Suprapubic skin (tissue), 4 donors: ENCODE results near the gene KY. TPM values are rescaled to one million over a fixed set of nuclear protein-coding genes. Genes with fewer than 3 reads are reported as not detected.
"Not testable (repeated sequence)": the region's sequence is repeated elsewhere in the genome, so short reads cannot be mapped to it uniquely, and the experiment has no call there.

Source experiments
- DNase-seq, 2 donors: peaks; one replicate each; pipeline ENCODE4 v3.0.0-alpha.2; 2019; ENCODE audit warnings: low spot score in 2 of 2
- H3K27ac ChIP-seq: fragments of 200-600 bp; sonication (generic); one replicate; pipeline ENCODE4 v1.5.1; 2019
- H3K27me3 ChIP-seq: fragments of 200-600 bp; sonication (generic); one replicate; pipeline ENCODE4 v1.5.1; 2019
- H3K36me3 ChIP-seq: fragments of 200-600 bp; sonication (generic); one replicate; pipeline ENCODE4 v1.5.1; 2019
- H3K4me1 ChIP-seq: fragments of 200-600 bp; sonication (generic); one replicate; pipeline ENCODE4 v1.5.1; 2019
- H3K4me3 ChIP-seq: fragments of 200-600 bp; sonication (generic); one replicate; pipeline ENCODE4 v1.5.1; 2019; ENCODE audit warnings: mild to moderate bottlenecking
- H3K9me3 ChIP-seq: fragments of 200-600 bp; sonication (generic); one replicate; pipeline ENCODE4 v1.5.1; 2019
- EP300 ChIP-seq: sonication (generic); formaldehyde crosslinking; IDR thresholded peaks from one replicate; pipeline ENCODE4 v1.6.1; 2017; ENCODE audit warnings: antibody characterized with exemption
- POLR2A ChIP-seq, 2 donors: fragments of 450-650 bp; IDR thresholded peaks; one replicate each; pipeline ENCODE4 v1.6.1; 2017; ENCODE audit warnings: antibody characterized with exemption in 2 of 2, mild to moderate bottlenecking in 2 of 2, moderate library complexity in 2 of 2
- POLR2AphosphoS5 ChIP-seq, 3 donors: sonication (generic); formaldehyde crosslinking; IDR thresholded peaks; one replicate each; pipeline ENCODE4 v1.6.1; 2017; ENCODE audit warnings: antibody characterized with exemption in 3 of 3
- WGBS: methylation state at CpG from one replicate; pipeline ENCODE4 v1.1.5; 2018; 5-methylcytosine and 5-hydroxymethylcytosine counted together
- total RNA-seq, 4 donors: library from RNA; depleted of rRNA; stranded (reverse); fragments of >200 nt; gene quantifications; one replicate each; pipeline ENCODE4 v1.1.0, GENCODE V29; 2016
- TF ChIP-seq, protein P1 (sequence below), 2 donors: fragments of 200-600 bp in 1 of 2; fragments of 450-650 bp in 1 of 2; sonication (generic) in 1 of 2; IDR thresholded peaks; one replicate each; pipeline ENCODE4 v1.5.1; 2016 to 2019; ENCODE audit warnings: antibody characterized with exemption in 2 of 2, mild to moderate bottlenecking in 1 of 2, moderate library complexity in 1 of 2

The KY gene
- total RNA-seq, 4 donors from 2014 or later = 41.9 to 99.8 (median 53.9) TPM

DNA sequence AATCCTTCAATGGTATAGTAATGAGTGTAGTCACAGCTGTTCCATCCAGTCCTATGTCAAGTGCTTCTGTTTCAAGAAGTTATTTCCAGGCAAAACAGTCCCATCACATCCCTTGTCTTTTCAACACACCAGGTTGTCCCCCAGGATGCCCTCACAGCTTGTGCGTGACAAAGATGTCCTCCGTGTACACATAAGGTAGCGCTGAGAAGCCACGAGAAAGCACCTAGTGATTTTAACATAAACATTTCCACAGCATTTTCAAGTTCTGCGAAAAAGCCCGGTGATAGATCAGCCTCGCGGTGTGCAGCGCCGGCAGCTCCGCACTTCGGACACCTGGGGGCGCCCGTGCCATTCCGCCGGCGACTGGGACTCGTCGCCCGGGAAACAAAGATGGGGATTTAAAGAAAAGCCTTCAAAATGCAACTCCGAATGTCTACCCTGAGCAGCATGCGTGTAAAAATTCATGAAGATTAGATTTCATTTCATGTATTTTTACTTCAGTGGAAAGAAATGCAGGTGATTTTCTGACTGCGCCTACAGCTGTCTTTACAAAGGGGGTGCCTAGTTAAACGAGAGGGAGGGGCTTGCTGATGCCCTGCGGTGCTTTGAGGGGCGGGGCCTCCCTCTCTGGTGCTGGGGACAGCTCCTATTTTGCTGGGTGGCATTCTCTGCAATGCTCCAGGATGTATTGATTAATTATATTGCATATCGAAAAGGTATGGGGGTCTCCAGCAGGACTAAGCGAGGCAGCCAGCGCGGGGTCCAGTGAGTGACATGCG, 49.9 kb downstream of the KY start:
- 12% methylated on average over 31 of the region's 31 CpGs for WGBS
- H3K4me3 ChIP-seq = no peak overlapping the region
- no peaks in the 10 kb centered on the region for H3K27me3 ChIP-seq
- H3K9me3 ChIP-seq = no peaks in the 10 kb centered on the region
- DNase-seq = no peak
- H3K36me3 ChIP-seq = no peaks in the 10 kb centered on the region
- no peak overlapping the region for H3K27ac ChIP-seq
- TF ChIP-seq, protein P1, sequence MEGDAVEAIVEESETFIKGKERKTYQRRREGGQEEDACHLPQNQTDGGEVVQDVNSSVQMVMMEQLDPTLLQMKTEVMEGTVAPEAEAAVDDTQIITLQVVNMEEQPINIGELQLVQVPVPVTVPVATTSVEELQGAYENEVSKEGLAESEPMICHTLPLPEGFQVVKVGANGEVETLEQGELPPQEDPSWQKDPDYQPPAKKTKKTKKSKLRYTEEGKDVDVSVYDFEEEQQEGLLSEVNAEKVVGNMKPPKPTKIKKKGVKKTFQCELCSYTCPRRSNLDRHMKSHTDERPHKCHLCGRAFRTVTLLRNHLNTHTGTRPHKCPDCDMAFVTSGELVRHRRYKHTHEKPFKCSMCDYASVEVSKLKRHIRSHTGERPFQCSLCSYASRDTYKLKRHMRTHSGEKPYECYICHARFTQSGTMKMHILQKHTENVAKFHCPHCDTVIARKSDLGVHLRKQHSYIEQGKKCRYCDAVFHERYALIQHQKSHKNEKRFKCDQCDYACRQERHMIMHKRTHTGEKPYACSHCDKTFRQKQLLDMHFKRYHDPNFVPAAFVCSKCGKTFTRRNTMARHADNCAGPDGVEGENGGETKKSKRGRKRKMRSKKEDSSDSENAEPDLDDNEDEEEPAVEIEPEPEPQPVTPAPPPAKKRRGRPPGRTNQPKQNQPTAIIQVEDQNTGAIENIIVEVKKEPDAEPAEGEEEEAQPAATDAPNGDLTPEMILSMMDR (IDR thresholded peaks at IDR 0.05) = peak; percentile 73 to 98
- TF ChIP-seq EP300 = no peak
- peaks cover 5% of the 10 kb centered on the region for H3K4me1 ChIP-seq

DNA sequence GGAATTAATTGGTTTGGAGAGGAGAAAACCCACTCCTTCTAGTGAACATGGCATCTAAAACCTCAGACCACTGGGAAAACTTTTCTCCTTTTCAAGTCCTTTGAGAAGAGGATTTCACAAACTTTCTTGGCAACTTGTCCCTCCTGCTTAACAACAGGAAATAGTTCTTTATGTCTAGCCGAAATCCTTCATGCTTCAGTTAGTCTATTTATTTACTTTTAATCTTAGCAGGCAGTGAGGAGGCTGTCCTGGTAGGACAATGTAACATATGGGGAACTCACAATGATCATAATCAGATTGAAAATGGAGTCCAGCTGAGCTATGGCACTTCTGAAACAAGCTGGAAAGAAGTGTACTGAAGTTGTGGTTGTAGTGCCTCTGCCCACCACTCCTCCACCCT, 50.6 kb downstream of the KY start:
- no peaks in the 10 kb centered on the region for H3K27me3 ChIP-seq
- no peak for TF ChIP-seq EP300
- WGBS = 43% methylated on average over 1 of the region's 1 CpG
- no peak overlapping the region for H3K4me3 ChIP-seq
- peaks cover 5% of the 10 kb centered on the region for H3K4me1 ChIP-seq
- H3K36me3 ChIP-seq = no peaks in the 10 kb centered on the region
- DNase-seq = no peak
- no peaks in the 10 kb centered on the region for H3K9me3 ChIP-seq
- H3K27ac ChIP-seq = no peak overlapping the region

DNA sequence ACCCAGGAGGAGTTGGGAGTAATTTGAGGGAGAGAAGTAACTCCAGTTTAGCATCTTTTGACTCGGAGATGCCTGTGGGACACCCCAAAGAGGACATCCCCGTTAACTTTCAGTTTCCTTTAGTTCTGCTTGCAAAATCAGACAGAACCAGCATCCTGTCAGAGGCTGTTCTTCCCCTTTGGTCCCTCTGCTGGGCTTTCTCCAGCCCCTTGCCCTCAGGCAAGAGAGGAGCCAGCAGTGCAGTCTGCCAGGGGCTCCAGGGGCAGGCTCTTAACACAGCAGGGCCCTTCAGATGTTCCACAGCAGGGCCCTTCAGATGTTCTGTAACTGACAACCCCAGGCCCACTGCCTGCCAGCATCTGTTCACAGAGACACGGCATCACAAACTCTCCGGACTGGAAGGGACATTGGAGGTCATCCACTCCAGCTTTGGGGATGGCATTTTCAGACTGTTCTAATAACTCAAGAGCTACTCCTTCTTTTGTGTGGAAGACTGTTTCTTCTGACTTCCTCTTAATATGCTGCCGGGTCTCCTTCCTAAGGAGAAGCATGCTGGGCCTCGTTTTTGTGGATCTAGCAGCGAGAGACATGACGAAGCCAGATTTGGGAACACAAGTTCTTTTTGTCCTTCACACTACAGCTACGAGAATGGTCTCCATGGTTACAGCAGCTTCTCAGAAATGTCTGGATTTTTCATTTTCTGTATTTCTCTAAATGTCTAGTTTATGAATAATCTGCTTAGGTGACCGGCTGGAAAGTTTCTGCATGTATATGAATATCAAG, 51.9 kb downstream of the KY start:
- Histone ChIP-seq H3K27ac (no peak overlapping the region), H3K36me3 (no peaks in the 10 kb centered on the region), H3K9me3 (no peaks in the 10 kb centered on the region), H3K4me1 (peaks cover 5% of the 10 kb centered on the region), H3K27me3 (no peaks in the 10 kb centered on the region), H3K4me3 (no peak overlapping the region)
- DNase-seq = no peak
- WGBS = 73% methylated on average over 10 of the region's 10 CpGs
- TF ChIP-seq POLR2AphosphoS5 (IDR thresholded peaks at IDR 0.05) = no peak
- TF ChIP-seq, protein P1 (IDR thresholded peaks at IDR 0.05) = no peak
- no peak for TF ChIP-seq EP300
- TF ChIP-seq POLR2A (IDR thresholded peaks at IDR 0.05) = no peak

DNA sequence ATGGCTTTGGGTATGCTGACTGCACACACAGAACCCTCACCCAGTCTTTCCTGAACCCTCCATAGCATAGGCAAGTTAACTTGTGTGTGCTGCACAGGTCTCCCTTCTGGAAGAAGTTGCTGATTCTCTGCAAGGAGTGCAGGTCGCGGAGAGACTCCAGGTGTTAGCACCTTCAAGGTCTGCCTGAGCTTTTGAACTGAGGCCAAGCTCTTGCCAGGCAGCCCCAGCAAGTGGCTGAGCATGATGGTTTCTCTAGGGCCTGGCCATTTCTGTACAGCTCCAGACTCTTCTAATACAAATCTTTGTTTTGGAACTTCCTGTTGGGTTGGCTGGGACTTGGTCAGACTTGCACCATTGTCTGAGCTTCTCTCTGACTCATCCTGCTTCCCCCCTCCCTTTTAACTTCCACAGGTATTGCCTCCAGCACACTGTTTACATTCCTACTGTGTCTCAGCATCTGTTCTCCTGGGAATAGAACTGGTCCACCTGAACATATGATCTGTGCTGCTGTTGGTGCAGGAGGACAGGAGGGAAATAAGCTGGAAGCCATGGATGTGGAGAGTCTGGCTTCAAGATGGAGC, 53.3 kb downstream of the KY start:
- H3K27me3 ChIP-seq = no peaks in the 10 kb centered on the region
- DNase-seq = no peak
- TF ChIP-seq POLR2AphosphoS5 (IDR thresholded peaks at IDR 0.05) (no peak), POLR2A (IDR thresholded peaks at IDR 0.05) (no peak), EP300 (no peak)
- TF ChIP-seq, protein P1 (IDR thresholded peaks at IDR 0.05) = no peak
- no peak overlapping the region for H3K27ac ChIP-seq
- H3K4me3 ChIP-seq = no peak overlapping the region
- H3K4me1 ChIP-seq = peaks cover 5% of the 10 kb centered on the region
- no peaks in the 10 kb centered on the region for H3K36me3 ChIP-seq
- 8% methylated on average over 2 of the region's 2 CpGs for WGBS
- no peaks in the 10 kb centered on the region for H3K9me3 ChIP-seq

DNA sequence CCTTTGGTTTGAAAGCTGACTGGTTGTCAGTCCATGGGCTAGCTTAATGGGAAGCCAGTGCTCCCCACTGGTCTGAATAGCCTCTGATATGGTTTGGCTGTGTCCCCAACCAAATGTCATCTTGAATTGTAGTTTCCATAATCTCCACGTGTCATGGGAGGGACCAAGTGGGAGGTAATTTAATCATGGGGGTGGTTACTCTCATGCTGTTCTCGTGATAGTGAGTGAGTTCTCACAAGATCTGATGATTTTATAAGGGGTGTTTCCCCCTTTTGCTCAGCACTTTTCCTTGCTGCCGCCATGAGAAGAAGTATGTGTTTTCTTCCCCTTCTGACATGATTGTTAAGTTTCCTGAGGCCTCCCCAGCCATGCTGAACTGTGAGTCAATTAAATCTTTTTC, 55.8 kb downstream of the KY start:
- H3K27ac ChIP-seq, H3K4me1 ChIP-seq, H3K27me3 ChIP-seq, H3K9me3 ChIP-seq, H3K4me3 ChIP-seq, DNase-seq, H3K36me3 ChIP-seq: not testable (repeated sequence)
- WGBS = 67% methylated on average over 3 of the region's 3 CpGs

DNA sequence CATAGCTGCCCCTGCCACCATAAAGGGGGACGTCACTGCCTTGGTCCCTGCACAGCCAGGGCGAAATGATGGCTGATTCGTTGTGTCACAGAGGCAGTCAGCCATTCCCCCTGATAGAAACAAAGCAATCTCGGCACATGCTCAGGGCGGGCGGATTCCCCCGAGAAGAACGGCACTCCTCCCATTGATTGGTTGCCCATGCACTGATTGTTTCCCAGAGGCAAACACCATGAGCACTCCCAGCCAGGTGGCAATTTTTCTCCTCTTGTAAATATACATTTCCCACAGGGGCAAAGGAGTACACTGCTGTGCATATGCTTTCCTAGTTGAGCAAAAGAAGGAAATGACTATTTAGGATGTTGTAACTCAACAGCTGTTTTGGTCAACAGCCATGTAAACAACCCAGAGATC, 56.5 kb downstream of the KY start:
- Histone ChIP-seq H3K27me3 (no peaks in the 10 kb centered on the region), H3K9me3 (no peaks in the 10 kb centered on the region), H3K4me1 (no peaks in the 10 kb centered on the region), H3K4me3 (no peak overlapping the region), H3K27ac (no peak overlapping the region), H3K36me3 (no peaks in the 10 kb centered on the region)
- 63% methylated on average over 8 of the region's 8 CpGs for WGBS
- DNase-seq = no peak
- TF ChIP-seq EP300 = no peak
- no peak for TF ChIP-seq POLR2A (IDR thresholded peaks at IDR 0.05)
- TF ChIP-seq, protein P1 (IDR thresholded peaks at IDR 0.05) = no peak
- TF ChIP-seq POLR2AphosphoS5 (IDR thresholded peaks at IDR 0.05) = no peak
